Dermis lymphatic vessel endothelial cell (primary cell): ENCODE results near the gene FOXJ3. TPM values are rescaled to one million over a fixed set of nuclear protein-coding genes. Genes with fewer than 3 reads are reported as not detected.

Experiments used
- total RNA-seq: library from RNA; depleted of rRNA; stranded (reverse); fragments of >200 nt; gene quantifications from 2 replicates; pipeline ENCODE4 v1.2.1, GENCODE V29; 2014

The FOXJ3 gene
- total RNA-seq = 21.0 and 21.5 TPM in 2 replicates

GRCh38 chr1:42335050-42335808, at the start of gene FOXJ3:
Gene FOXJ3, minus strand, starts transcription at chr1:42335235. Its CDS starts 24,142 bp downstream, at chr1:42311093.

GRCh38 chr1:42380586-42381279, 45.7 kb upstream of the FOXJ3 start, which contains the start of gene RIMKLA:
Gene RIMKLA, plus strand, starts transcription at chr1:42380792. Its CDS starts 143 bp downstream, at chr1:42380935.

GRCh38 chr1:42164551-42165420, 170.2 kb downstream of the FOXJ3 start, which contains the start of gene GUCA2A:
Gene GUCA2A, minus strand, starts transcription at chr1:42164745. Its CDS starts 33 bp downstream, at chr1:42164712.

GRCh38 chr1:42152907-42153600, 182.0 kb downstream of the FOXJ3 start, which contains the start of gene GUCA2B:
Gene GUCA2B, plus strand, starts transcription at chr1:42153410. Its CDS starts 41 bp downstream, at chr1:42153451.

Other genes with a start within 250 kb of the FOXJ3 start
- not detected in 2 replicates for gene GUCA2B, start 181.8 kb downstream of the FOXJ3 start, total RNA-seq
- gene GUCA2A, start 170.5 kb downstream of the FOXJ3 start, total RNA-seq = not detected in 2 replicates
- gene RIMKLA, start 45.6 kb upstream of the FOXJ3 start, total RNA-seq = under 0.01 TPM in 2 replicates
- 0.43 and 0.60 TPM in 2 replicates for gene ZMYND12, start 120.8 kb upstream of the FOXJ3 start, total RNA-seq
- 29.5 and 30.9 TPM in 2 replicates for gene PPCS, start 121.3 kb upstream of the FOXJ3 start, total RNA-seq
- gene CCDC30, start 128.1 kb upstream of the FOXJ3 start, total RNA-seq = 0.33 and 0.69 TPM in 2 replicates